Neuronal stem cell (in vitro differentiated cells): ENCODE measurements around the gene RAB22A.

Experiments used
- DNase-seq: peaks from one replicate; pipeline ENCODE4 v3.0.0-alpha.2; 2013; ENCODE audit warnings: low spot score
- H2AFZ ChIP-seq: one replicate; pipeline ENCODE4 v1.6.1; 2013; ENCODE audit warnings: mild to moderate bottlenecking, low read length, inconsistent platforms
- H2AK5ac ChIP-seq: 2 replicates; pipeline ENCODE4 v1.6.1; 2013; ENCODE audit warnings: low read depth, mild to moderate bottlenecking, inconsistent platforms, low read length, moderate library complexity, mixed read lengths
- H2BK120ac ChIP-seq: 2 replicates; pipeline ENCODE4 v1.6.1; 2013; ENCODE audit warnings: low read depth, mild to moderate bottlenecking, inconsistent platforms, low read length, moderate library complexity, mixed read lengths
- H2BK12ac ChIP-seq: one replicate; pipeline ENCODE4 v1.6.1; 2013; ENCODE audit warnings: low read length, inconsistent platforms
- H2BK15ac ChIP-seq: 2 replicates; pipeline ENCODE4 v1.6.1; 2013; ENCODE audit warnings: mild to moderate bottlenecking, low read length, inconsistent platforms, mixed read lengths
- H2BK5ac ChIP-seq: one replicate; pipeline ENCODE4 v1.6.1; 2013; ENCODE audit warnings: inconsistent platforms, mild to moderate bottlenecking, low read length, moderate library complexity
- H3K14ac ChIP-seq: one replicate; pipeline ENCODE4 v1.6.1; 2013; ENCODE audit warnings: low read length, inconsistent platforms
- H3K18ac ChIP-seq: 2 replicates; pipeline ENCODE4 v1.6.1; 2013; ENCODE audit warnings: low read length, inconsistent platforms
- H3K23ac ChIP-seq: 2 replicates; pipeline ENCODE4 v1.6.1; 2013; ENCODE audit warnings: low read depth, mild to moderate bottlenecking, mixed read lengths, low read length, inconsistent platforms; ENCODE audit not compliant: poor library complexity
- H3K27ac ChIP-seq: replicated peaks from 3 replicates; pipeline ENCODE4 v1.5.1; 2013; ENCODE audit warnings: low read length, inconsistent platforms
- H3K27me3 ChIP-seq, 3 experiments: 2 replicates each; pipeline ENCODE4 v1.6.1; 2013; ENCODE audit warnings: low read length in 3 of 3, mild to moderate bottlenecking in 2 of 3, inconsistent platforms in 1 of 3, low read depth in 1 of 3, mixed read lengths in 1 of 3, moderate library complexity in 1 of 3; ENCODE audit not compliant: control insufficient read depth in 3 of 3, insufficient read depth in 3 of 3
- H3K36me3 ChIP-seq, 2 donors: replicated peaks in 1 of 2; 2 replicates each; pipeline ENCODE4 v1.6.1; 2013; ENCODE audit warnings: low read length in 2 of 2; ENCODE audit not compliant: control insufficient read depth in 2 of 2, insufficient read depth in 2 of 2
- H3K4ac ChIP-seq: 2 replicates; pipeline ENCODE4 v1.6.1; 2013; ENCODE audit warnings: inconsistent platforms, mild to moderate bottlenecking, low read length, moderate library complexity
- H3K4me1 ChIP-seq, 2 donors: 1 replicate in 1 of 2; 2 replicates in 1 of 2; pipeline ENCODE4 v1.6.1; 2013; ENCODE audit warnings: low read length in 2 of 2, low read depth in 1 of 2; ENCODE audit not compliant: control insufficient read depth in 2 of 2, insufficient read depth in 1 of 2
- H3K4me2 ChIP-seq: one replicate; pipeline ENCODE4 v1.6.1; 2013; ENCODE audit warnings: mild to moderate bottlenecking, low read length, inconsistent platforms; ENCODE audit not compliant: insufficient read depth, poor library complexity, severe bottlenecking
- H3K4me3 ChIP-seq, 2 donors: 2 replicates each; pipeline ENCODE4 v1.5.1; 2013; ENCODE audit warnings: low read length in 2 of 2, mild to moderate bottlenecking in 2 of 2, inconsistent platforms in 1 of 2, moderate library complexity in 1 of 2
- H3K79me1 ChIP-seq: one replicate; pipeline ENCODE4 v1.6.1; 2013; ENCODE audit warnings: low read depth, mild to moderate bottlenecking, inconsistent platforms, low read length, moderate library complexity
- H3K9ac ChIP-seq: one replicate; pipeline ENCODE4 v1.6.1; 2013; ENCODE audit warnings: mild to moderate bottlenecking, low read depth, low read length, inconsistent platforms; ENCODE audit not compliant: poor library complexity
- H3K9me3 ChIP-seq, 2 donors: replicated peaks in 1 of 2; 2 replicates each; pipeline versions ENCODE3 to v1.6.1; 2013; ENCODE audit warnings: low read length in 2 of 2, mild to moderate bottlenecking in 2 of 2, inconsistent platforms in 1 of 2, low read depth in 1 of 2, mixed read lengths in 1 of 2, moderate library complexity in 1 of 2; ENCODE audit not compliant: control insufficient read depth in 2 of 2, insufficient read depth in 1 of 2
- H4K8ac ChIP-seq: one replicate; pipeline ENCODE4 v1.6.1; 2013; ENCODE audit warnings: low read depth, mild to moderate bottlenecking, inconsistent platforms, low read length, moderate library complexity
- H4K91ac ChIP-seq: one replicate; pipeline ENCODE4 v1.6.1; 2013; ENCODE audit warnings: low read length, low read depth, mild to moderate bottlenecking, inconsistent platforms; ENCODE audit not compliant: poor library complexity
- WGBS, 2 donors: extraction: QIAGEN DNeasy Blood & Tissue Kit; methylation state at CpG; one replicate each; pipeline ENCODE4 v1.1.7; 2013; ENCODE audit warnings: missing lambda C conversion rate in 2 of 2, mixed read lengths in 1 of 2; ENCODE audit not compliant: insufficient read length in 2 of 2, insufficient replicate concordance in 1 of 2; ENCODE audit errors: extremely low coverage in 2 of 2; 5-methylcytosine and 5-hydroxymethylcytosine counted together

RAB22A gene

GRCh38 chr20:58389324-58389967 is 79.9 kb downstream of the RAB22A start:
- H3K27ac ChIP-seq: peak overlapping the region; percentile 60
- peaks cover 12% of the 10 kb centered on the region for H3K79me1 ChIP-seq
- H4K91ac ChIP-seq: no peak overlapping the region
- peaks cover 11 to 12% of the 10 kb centered on the region in 2 donors for H3K4me1 ChIP-seq
- H3K18ac ChIP-seq: peak overlapping the region; percentile 100
- H3K27me3 ChIP-seq: no peaks in the 10 kb centered on the region
- H2BK15ac ChIP-seq: peak overlapping the region; percentile 56
- DNase-seq: no peak
- no CpG with 5 or more reads among the region's 56 CpGs for WGBS, 2 donors
- H2BK5ac ChIP-seq: peak overlapping the region; percentile 88
- H3K4me3 ChIP-seq: peak overlapping the region; percentile 90 to 98
- H2AFZ ChIP-seq: peak overlapping the region; percentile 95
- H3K9me3 ChIP-seq: no peaks in the 10 kb centered on the region
- peak overlapping the region; percentile 92 for H3K14ac ChIP-seq
- peak overlapping the region; percentile 67 for H3K4ac ChIP-seq
- H4K8ac ChIP-seq: peak overlapping the region; percentile 57
- H3K9ac ChIP-seq: peak overlapping the region; percentile 98
- H2AK5ac ChIP-seq: peak overlapping the region; percentile 66
- no peak overlapping the region for H2BK12ac ChIP-seq
- peak overlapping the region; percentile 90 for H3K23ac ChIP-seq
- peak overlapping the region; percentile 69 for H3K4me2 ChIP-seq
- no peak overlapping the region for H2BK120ac ChIP-seq
- H3K36me3 ChIP-seq: peaks cover 9 to 46% of the 10 kb centered on the region in 2 donors

- peak overlapping the region; percentile 28 for H3K14ac ChIP-seq
- H3K27ac ChIP-seq: no peak overlapping the region
- no peaks in the 10 kb centered on the region for H3K27me3 ChIP-seq
- H3K79me1 ChIP-seq: peaks cover 12% of the 10 kb centered on the region
- H2AFZ ChIP-seq: peak overlapping the region; percentile 95
- H3K36me3 ChIP-seq: peaks cover 9 to 46% of the 10 kb centered on the region in 2 donors
- no peak overlapping the region for H4K91ac ChIP-seq
- no peak overlapping the region for H2BK15ac ChIP-seq
- H3K23ac ChIP-seq: no peak overlapping the region
- no CpG with 5 or more reads among the region's 17 CpGs for WGBS, 2 donors
- H2BK5ac ChIP-seq: no peak overlapping the region
- H3K4ac ChIP-seq: no peak overlapping the region
- H2BK120ac ChIP-seq: no peak overlapping the region
- no peak overlapping the region for H2BK12ac ChIP-seq
- H2AK5ac ChIP-seq: no peak overlapping the region
- peak overlapping the region; percentile 69 for H3K4me2 ChIP-seq
- no peaks in the 10 kb centered on the region for H3K9me3 ChIP-seq
- no peak for DNase-seq
- H4K8ac ChIP-seq: no peak overlapping the region
- peak overlapping the region; percentile 1 for H3K18ac ChIP-seq
- peaks cover 11 to 12% of the 10 kb centered on the region in 2 donors for H3K4me1 ChIP-seq
- peak overlapping the region; percentile 98 for H3K9ac ChIP-seq
- peak overlapping the region; percentile 90 to 98 for H3K4me3 ChIP-seq
These were observed 80.6 kb downstream of the RAB22A start for GRCh38 chr20:58389968-58390658.

- Histone ChIP-seq H4K91ac (no peak overlapping the region), H3K27me3 (no peaks in the 10 kb centered on the region), H3K36me3 (peaks cover 9 to 50% of the 10 kb centered on the region in 2 donors), H2BK15ac (no peak overlapping the region), H3K23ac (no peak overlapping the region), H3K14ac (no peak overlapping the region), H3K79me1 (peaks cover 12% of the 10 kb centered on the region), H3K9me3 (no peaks in the 10 kb centered on the region), H3K4me1 (peaks cover 11 to 12% of the 10 kb centered on the region in 2 donors), H3K27ac (no peak overlapping the region), H3K9ac (no peak overlapping the region), H2AFZ (no peak overlapping the region), H3K4me3 (peak overlapping the region in 1 of 2 donors; percentile 98), H2BK12ac (no peak overlapping the region), H3K4ac (no peak overlapping the region), H3K4me2 (no peak overlapping the region), H2AK5ac (no peak overlapping the region), H2BK5ac (no peak overlapping the region), H4K8ac (no peak overlapping the region), H2BK120ac (no peak overlapping the region), H3K18ac (no peak overlapping the region)
- WGBS, 2 donors: no CpG with 5 or more reads among the region's 8 CpGs
- DNase-seq: no peak
These were observed 81.1 kb downstream of the RAB22A start for GRCh38 chr20:58390659-58391035.

- H3K9ac ChIP-seq: no peak overlapping the region
- peaks cover 14% of the 10 kb centered on the region for H3K79me1 ChIP-seq
- H3K36me3 ChIP-seq: peaks cover 9 to 51% of the 10 kb centered on the region in 2 donors
- no peak overlapping the region for H2AFZ ChIP-seq
- no peak overlapping the region for H3K4me2 ChIP-seq
- no peak overlapping the region for H3K18ac ChIP-seq
- H2AK5ac ChIP-seq: no peak overlapping the region
- no peak overlapping the region for H3K14ac ChIP-seq
- no peaks in the 10 kb centered on the region for H3K27me3 ChIP-seq
- no peak overlapping the region for H3K4me3 ChIP-seq
- H3K4ac ChIP-seq: no peak overlapping the region
- no peak overlapping the region for H2BK15ac ChIP-seq
- DNase-seq: no peak
- no peak overlapping the region for H4K91ac ChIP-seq
- WGBS, 2 donors: no CpG with 5 or more reads among the region's 4 CpGs
- H3K23ac ChIP-seq: no peak overlapping the region
- H2BK12ac ChIP-seq: no peak overlapping the region
- H3K4me1 ChIP-seq: peaks cover 11 to 12% of the 10 kb centered on the region in 2 donors
- H2BK5ac ChIP-seq: no peak overlapping the region
- H4K8ac ChIP-seq: no peak overlapping the region
- H3K27ac ChIP-seq: no peak overlapping the region
- H3K9me3 ChIP-seq: no peaks in the 10 kb centered on the region
- H2BK120ac ChIP-seq: no peak overlapping the region
These were observed 82.8 kb downstream of the RAB22A start for GRCh38 chr20:58392286-58392685.
